OCI-LY3 (cell line): ENCODE measurements around the gene ARHGEF38.

ENCODE experiments used
- H2AFZ ChIP-seq: fragments of 200-600, 300-600 bp; shearing (Covaris generic); 2 replicates; pipeline ENCODE4 v1.6.0; 2014; ENCODE audit warnings: antibody characterized with exemption, low read depth, low read length
- H3K27ac ChIP-seq: fragments of 200-600, 300-600 bp; sonication (generic); 2 replicates; pipeline ENCODE4 v1.5.1; 2014; ENCODE audit warnings: mild to moderate bottlenecking, low read length, moderate library complexity, mixed read lengths
- H3K27me3 ChIP-seq: fragments of 200-600, 300-600 bp; sonication (generic); 2 replicates; pipeline ENCODE4 v1.6.1; 2014; ENCODE audit warnings: low read depth, low read length, mixed read lengths
- H3K36me3 ChIP-seq: fragments of 200-600, 300-600 bp; sonication (generic); replicated peaks from 2 replicates; pipeline ENCODE3; 2014; ENCODE audit warnings: low read depth, low read length, mixed read lengths
- H3K4me1 ChIP-seq: fragments of 300-600, 200-600 bp; sonication (generic); 2 replicates; pipeline ENCODE4 v1.6.1; 2014; ENCODE audit warnings: low read length, mixed read lengths
- H3K4me2 ChIP-seq: fragments of 200-600, 300-600 bp; sonication (generic); 2 replicates; pipeline ENCODE4 v1.6.1; 2014; ENCODE audit warnings: low read length, mixed read lengths
- H3K4me3 ChIP-seq: fragments of 300-600, 200-600 bp; sonication (generic); 2 replicates; pipeline ENCODE4 v1.5.1; 2014; ENCODE audit warnings: antibody characterized with exemption, mild to moderate bottlenecking, low read length, moderate library complexity
- H3K79me2 ChIP-seq: fragments of 300-600, 200-600 bp; shearing (Covaris generic); 2 replicates; pipeline ENCODE4 v1.6.1; 2014; ENCODE audit warnings: mild to moderate bottlenecking, low read length, mixed read lengths
- H3K9ac ChIP-seq: fragments of 300-600, 200-600 bp; shearing (Covaris generic); 2 replicates; pipeline ENCODE4 v1.6.0; 2014; ENCODE audit warnings: mild to moderate bottlenecking, low read length, moderate library complexity
- H3K9me3 ChIP-seq: fragments of 200-600, 300-600 bp; shearing (Covaris generic); 2 replicates; pipeline ENCODE4 v1.6.1; 2014; ENCODE audit warnings: low read length, mixed read lengths; ENCODE audit not compliant: insufficient read depth
- H4K20me1 ChIP-seq: fragments of 200-600, 300-600 bp; sonication (generic); 2 replicates; pipeline ENCODE4 v1.6.1; 2016; ENCODE audit warnings: low read length, mixed read lengths; ENCODE audit not compliant: insufficient read depth
- CTCF ChIP-seq: fragments of 200-600, 300-600 bp; sonication (generic); IDR thresholded peaks from 2 replicates; pipeline ENCODE4 v1.5.1; 2014; ENCODE audit warnings: antibody characterized with exemption, low read length, low read depth
- EZH2phosphoT487 ChIP-seq: fragments of 200-600 bp; shearing (Covaris generic); IDR thresholded peaks from 2 replicates; pipeline ENCODE4 v1.6.1; 2018; ENCODE audit warnings: antibody characterized with exemption, mixed run types, low read depth

The ARHGEF38 gene

GRCh38 chr4:105527081-105527480 is 25.3 kb upstream of the ARHGEF38 start:
- Histone ChIP-seq H3K27me3 (no peaks in the 10 kb centered on the region), H3K4me2 (no peak overlapping the region), H3K9me3 (no peaks in the 10 kb centered on the region), H4K20me1 (no peaks in the 10 kb centered on the region), H3K9ac (no peak overlapping the region), H3K79me2 (no peaks in the 10 kb centered on the region), H3K4me3 (no peak overlapping the region), H3K27ac (no peak overlapping the region), H3K4me1 (no peaks in the 10 kb centered on the region), H2AFZ (no peak overlapping the region), H3K36me3 (no peaks in the 10 kb centered on the region)
- TF ChIP-seq EZH2phosphoT487 = no peak
- TF ChIP-seq CTCF = no peak

DNA sequence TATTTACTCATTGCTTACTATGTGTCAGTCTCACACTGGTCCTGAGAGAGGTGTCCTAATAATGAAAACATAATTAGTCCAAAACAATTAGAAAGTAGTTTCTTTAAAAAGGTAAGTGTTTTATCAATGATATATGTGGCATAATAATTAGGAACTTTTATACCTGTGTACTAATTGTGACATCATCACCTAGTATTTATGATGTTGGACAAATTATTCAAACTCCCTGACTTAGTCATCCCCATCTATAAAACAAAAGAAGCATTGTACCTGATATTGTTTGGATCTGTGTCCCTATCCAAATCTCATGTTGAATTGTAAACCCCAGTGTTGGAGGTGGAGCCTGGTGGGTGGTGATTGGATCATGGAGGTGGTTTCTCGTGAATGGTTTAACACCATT is 15.8 kb upstream of the ARHGEF38 start:
- no peaks in the 10 kb centered on the region for H4K20me1 ChIP-seq
- no peak overlapping the region for H2AFZ ChIP-seq
- H3K27ac ChIP-seq = no peak overlapping the region
- H3K9me3 ChIP-seq = no peaks in the 10 kb centered on the region
- no peak overlapping the region for H3K4me3 ChIP-seq
- H3K4me2 ChIP-seq = no peak overlapping the region
- TF ChIP-seq CTCF = no peak
- TF ChIP-seq EZH2phosphoT487 = no peak
- no peaks in the 10 kb centered on the region for H3K36me3 ChIP-seq
- H3K4me1 ChIP-seq = no peaks in the 10 kb centered on the region; the same call in 1 of the 2 replicates
- no peak overlapping the region for H3K9ac ChIP-seq
- no peaks in the 10 kb centered on the region for H3K27me3 ChIP-seq
- no peaks in the 10 kb centered on the region for H3K79me2 ChIP-seq

- Histone ChIP-seq H3K79me2 (no peaks in the 10 kb centered on the region), H3K27me3 (no peaks in the 10 kb centered on the region), H2AFZ (no peak overlapping the region), H3K4me2 (no peak overlapping the region), H3K4me3 (no peak overlapping the region), H3K9me3 (no peaks in the 10 kb centered on the region), H3K27ac (no peak overlapping the region), H4K20me1 (no peaks in the 10 kb centered on the region), H3K36me3 (no peaks in the 10 kb centered on the region), H3K9ac (no peak overlapping the region), H3K4me1 (no peaks in the 10 kb centered on the region; the same call in 1 of the 2 replicates)
- TF ChIP-seq EZH2phosphoT487 (no peak), CTCF (no peak)
Measured at GRCh38 chr4:105541420-105541819, 11.0 kb upstream of the ARHGEF38 start.

- no peak for TF ChIP-seq EZH2phosphoT487
- TF ChIP-seq CTCF = no peak
- Histone ChIP-seq H3K4me2 (no peak overlapping the region), H2AFZ (no peak overlapping the region), H3K4me1 (no peaks in the 10 kb centered on the region; the same call in 1 of the 2 replicates), H3K79me2 (no peaks in the 10 kb centered on the region), H3K9me3 (no peaks in the 10 kb centered on the region), H4K20me1 (no peaks in the 10 kb centered on the region), H3K27ac (no peak overlapping the region), H3K27me3 (no peaks in the 10 kb centered on the region), H3K36me3 (no peaks in the 10 kb centered on the region), H3K4me3 (no peak overlapping the region), H3K9ac (no peak overlapping the region)
Measured at GRCh38 chr4:105542039-105542438, 10.4 kb upstream of the ARHGEF38 start.
